ENCODE data around the gene TMEM203. TPM values are rescaled to one million over a fixed set of nuclear protein-coding genes. Genes with fewer than 3 reads are reported as not detected.

TMEM203 gene
- total RNA-seq, 1 experiment from 2014 or later, result 35.5 TPM

DNA sequence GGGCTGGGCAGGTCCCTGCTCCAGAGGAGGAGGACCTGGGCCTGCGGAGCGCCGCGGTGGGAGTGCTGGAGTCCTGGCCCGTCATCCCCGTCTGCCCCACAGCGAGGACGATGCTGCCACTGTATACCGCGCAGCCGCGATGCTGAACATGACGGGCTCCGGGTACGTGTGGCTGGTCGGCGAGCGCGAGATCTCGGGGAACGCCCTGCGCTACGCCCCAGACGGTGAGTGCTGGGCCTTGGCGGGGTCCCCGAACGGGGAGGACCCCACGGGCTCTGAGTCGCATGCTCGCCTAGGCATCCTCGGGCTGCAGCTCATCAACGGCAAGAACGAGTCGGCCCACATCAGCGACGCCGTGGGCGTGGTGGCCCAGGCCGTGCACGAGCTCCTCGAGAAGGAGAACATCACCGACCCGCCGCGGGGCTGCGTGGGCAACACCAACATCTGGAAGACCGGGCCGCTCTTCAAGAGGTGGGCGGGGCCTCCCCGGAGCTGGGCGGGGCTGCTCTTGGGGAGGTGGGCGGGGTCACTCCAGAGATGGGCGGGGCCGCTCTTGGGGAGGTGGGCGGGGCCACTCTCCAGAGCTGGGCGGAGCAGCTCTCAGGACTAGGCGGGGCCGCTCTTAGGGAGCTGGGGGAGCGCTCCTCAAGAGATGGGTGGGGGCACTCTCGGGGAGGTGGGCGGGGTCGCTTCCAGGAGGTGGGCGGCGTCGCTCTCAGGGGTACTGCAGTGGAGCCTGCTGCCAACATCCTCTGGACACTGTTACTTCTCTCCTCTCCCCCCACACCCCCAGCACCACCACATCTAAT, 48.7 kb downstream of the TMEM203 start:
- Mint-ChIP-seq H3K36me3 (ENCODE audit: insufficient read depth in 1 of 3, low read depth in 3 of 3) (no peaks in the 10 kb centered on the region), H3K27me3 (ENCODE audit: low read depth) (peaks cover 69% of the 10 kb centered on the region), H3K9me3 (no peaks in the 10 kb centered on the region), H3K4me3 (peak overlapping the region in 1 of 2 experiments; percentile 72; a peak in 3 of 5 replicates), H3K4me1 (peaks cover 0 to 8% of the 10 kb centered on the region in 2 experiments; a peak in 2 of 4 replicates), H3K27ac (no peak overlapping the region)
- Histone ChIP-seq H3K18ac (ENCODE audit: insufficient read length, low read depth, low read length) (no peak overlapping the region), H2BK15ac (ENCODE audit: low read depth, low read length) (no peak overlapping the region), H2BK120ac (ENCODE audit: low read depth, low read length, poor library complexity, severe bottlenecking) (no peak overlapping the region), H3K79me2 (ENCODE audit: insufficient read depth, low read length) (no peaks in the 10 kb centered on the region), H3T11ph (ENCODE audit: low read length) (no peak overlapping the region), H3K9me3 (ENCODE audit: control insufficient read depth, low read depth, low read length) (no peaks in the 10 kb centered on the region), H3K56ac (ENCODE audit: insufficient read length, low read depth, low read length) (no peak overlapping the region), H3K27me3 (ENCODE audit: insufficient read depth, low read length) (peaks cover 28% of the 10 kb centered on the region; the same call in 1 of the 2 replicates), H3K4me2 (ENCODE audit: insufficient read depth, insufficient read length, low read length) (peak overlapping the region; percentile 65), H3K4ac (ENCODE audit: low read depth, low read length) (no peak overlapping the region), H3K27ac (ENCODE audit: insufficient read length, low read depth, low read length) (no peak overlapping the region), H2BK5ac (ENCODE audit: insufficient read length, low read length) (no peak overlapping the region), H2BK20ac (ENCODE audit: low read depth, low read length, poor library complexity, severe bottlenecking) (no peak overlapping the region), H4K8ac (replicated peaks; ENCODE audit: insufficient read length, low read depth, low read length) (no peak overlapping the region), H3K23me2 (ENCODE audit: insufficient read length, low read depth, low read length, poor library complexity, severe bottlenecking) (peaks cover 7% of the 10 kb centered on the region), H3K9ac (ENCODE audit: extremely low read depth, insufficient read length, low read length) (no peak overlapping the region), H2AK5ac (ENCODE audit: insufficient read length, low read length) (no peak overlapping the region), H3K4me1 (ENCODE audit: insufficient read depth, low read length) (no peaks in the 10 kb centered on the region), H3K14ac (ENCODE audit: insufficient read depth, low read length) (peak overlapping the region; percentile 11; the same call in 1 of the 2 replicates), H2AFZ (ENCODE audit: low read length) (no peak overlapping the region), H4K5ac (ENCODE audit: insufficient read length, low read depth, low read length) (no peak overlapping the region), H2BK12ac (ENCODE audit: insufficient read length, low read depth, low read length) (no peak overlapping the region), H3K23ac (ENCODE audit: insufficient read length, low read depth, low read length) (no peak overlapping the region), H4K20me1 (ENCODE audit: control insufficient read depth, insufficient read depth, insufficient read length) (no peaks in the 10 kb centered on the region), H3K79me1 (ENCODE audit: insufficient read depth, low read depth, low read length, poor library complexity, severe bottlenecking) (no peaks in the 10 kb centered on the region), H4K91ac (ENCODE audit: insufficient read length, low read depth, low read length) (no peak overlapping the region)
- TF ChIP-seq, protein P1, sequence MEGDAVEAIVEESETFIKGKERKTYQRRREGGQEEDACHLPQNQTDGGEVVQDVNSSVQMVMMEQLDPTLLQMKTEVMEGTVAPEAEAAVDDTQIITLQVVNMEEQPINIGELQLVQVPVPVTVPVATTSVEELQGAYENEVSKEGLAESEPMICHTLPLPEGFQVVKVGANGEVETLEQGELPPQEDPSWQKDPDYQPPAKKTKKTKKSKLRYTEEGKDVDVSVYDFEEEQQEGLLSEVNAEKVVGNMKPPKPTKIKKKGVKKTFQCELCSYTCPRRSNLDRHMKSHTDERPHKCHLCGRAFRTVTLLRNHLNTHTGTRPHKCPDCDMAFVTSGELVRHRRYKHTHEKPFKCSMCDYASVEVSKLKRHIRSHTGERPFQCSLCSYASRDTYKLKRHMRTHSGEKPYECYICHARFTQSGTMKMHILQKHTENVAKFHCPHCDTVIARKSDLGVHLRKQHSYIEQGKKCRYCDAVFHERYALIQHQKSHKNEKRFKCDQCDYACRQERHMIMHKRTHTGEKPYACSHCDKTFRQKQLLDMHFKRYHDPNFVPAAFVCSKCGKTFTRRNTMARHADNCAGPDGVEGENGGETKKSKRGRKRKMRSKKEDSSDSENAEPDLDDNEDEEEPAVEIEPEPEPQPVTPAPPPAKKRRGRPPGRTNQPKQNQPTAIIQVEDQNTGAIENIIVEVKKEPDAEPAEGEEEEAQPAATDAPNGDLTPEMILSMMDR (conservative IDR thresholded peaks at IDR 0.05), result no peak
- DNase-seq, result peak; percentile 75
- WGBS (ENCODE audit: extremely low coverage, insufficient read length, low lambda C conversion rate), result no CpG with 5 or more reads among the region's 65 CpGs

Small RNA genes within 50 kb of the gene (microRNA-seq; reads per million reads assigned to microRNA genes)
- gene MIR3621 (ENCODE audit: borderline microRNAs expressed), result not detected

Other genes starting within 250 kb of the TMEM203 start
- 3.6 and 4.8 TPM in 2 replicates for gene PTGDS, start 228.1 kb downstream of the TMEM203 start, total RNA-seq (2021)
- 0.18 and 0.20 TPM in 2 replicates for gene LCNL1, start 222.7 kb downstream of the TMEM203 start, total RNA-seq (2021)
- gene PAXX, start 213.2 kb downstream of the TMEM203 start, total RNA-seq (2021), result 46.8 and 51.2 TPM in 2 replicates
- gene CLIC3, start 209.1 kb downstream of the TMEM203 start, total RNA-seq (2021), result 0.29 and 0.31 TPM in 2 replicates
- gene ABCA2, start 177.4 kb downstream of the TMEM203 start, total RNA-seq (2021), result 15.2 and 22.4 TPM in 2 replicates
- gene FUT7, start 173.6 kb downstream of the TMEM203 start, total RNA-seq (2021), result not detected in 2 replicates
- gene NPDC1, start 159.5 kb downstream of the TMEM203 start, total RNA-seq (2021), result 51.8 and 57.6 TPM in 2 replicates
- gene ENTPD2, start 151.6 kb downstream of the TMEM203 start, total RNA-seq (2021), result 4.0 and 5.1 TPM in 2 replicates
- 29.8 and 30.0 TPM in 2 replicates for gene SAPCD2, start 135.1 kb downstream of the TMEM203 start, total RNA-seq (2021)
- 5.6 and 6.6 TPM in 2 replicates for gene UAP1L1, start 128.1 kb downstream of the TMEM203 start, total RNA-seq (2021)
- gene MAN1B1, start 118.7 kb downstream of the TMEM203 start, total RNA-seq (2021), result 32.7 and 34.9 TPM in 2 replicates
- gene DPP7, start 90.9 kb downstream of the TMEM203 start, total RNA-seq (2021), result 27.3 and 29.4 TPM in 2 replicates
- gene GRIN1, start 66.5 kb downstream of the TMEM203 start, total RNA-seq (2021), result 2.0 and 2.9 TPM in 2 replicates
- 0.55 and 0.96 TPM in 2 replicates for gene LRRC26, start 35.6 kb downstream of the TMEM203 start, total RNA-seq (2021)
- not detected in 2 replicates for gene TMEM210, start 33.6 kb downstream of the TMEM203 start, total RNA-seq (2021)
- gene ANAPC2, start 17.1 kb downstream of the TMEM203 start, total RNA-seq (2021), result 54.8 and 54.9 TPM in 2 replicates
- 69.2 and 69.4 TPM in 2 replicates for gene SSNA1, start 17.0 kb downstream of the TMEM203 start, total RNA-seq (2021)
- 30.7 and 32.0 TPM in 2 replicates for gene TPRN, start 4.9 kb downstream of the TMEM203 start, total RNA-seq (2021)
- gene NDOR1, start 52 bp upstream of the TMEM203 start, total RNA-seq (2021), result 44.1 and 45.3 TPM in 2 replicates
- 7.7 and 8.1 TPM in 2 replicates for gene RNF208, start 16.6 kb upstream of the TMEM203 start, total RNA-seq (2021)
- 1.0 and 1.9 TPM in 2 replicates for gene CYSRT1, start 19.5 kb upstream of the TMEM203 start, total RNA-seq (2021)
- 0.15 and 0.20 TPM in 2 replicates for gene RNF224, start 21.9 kb upstream of the TMEM203 start, total RNA-seq (2021)
- gene SLC34A3, start 25.3 kb upstream of the TMEM203 start, total RNA-seq (2021), result not detected in 2 replicates
- gene TUBB4B, start 35.6 kb upstream of the TMEM203 start, total RNA-seq (2021), result 378 and 386 TPM in 2 replicates
- gene STPG3, start 45.6 kb upstream of the TMEM203 start, total RNA-seq (2021), result not detected in 2 replicates
- gene NELFB, start 49.7 kb upstream of the TMEM203 start, total RNA-seq (2021), result 71.4 and 71.7 TPM in 2 replicates
- gene TOR4A, start 72.1 kb upstream of the TMEM203 start, total RNA-seq (2021), result 5.9 and 6.2 TPM in 2 replicates
- gene NRARP, start 96.6 kb upstream of the TMEM203 start, total RNA-seq (2021), result 22.8 and 23.8 TPM in 2 replicates
- gene EXD3, start 217.5 kb upstream of the TMEM203 start, total RNA-seq (2021), result 13.5 and 15.3 TPM in 2 replicates
- 1.8 and 2.0 TPM in 2 replicates for gene NOXA1, start 217.7 kb upstream of the TMEM203 start, total RNA-seq (2021)
- 0.77 and 0.90 TPM in 2 replicates for gene ENTPD8, start 235.7 kb upstream of the TMEM203 start, total RNA-seq (2021)